Fibroblast of the aortic adventitia (primary cell): Measurements from ENCODE around the gene TBC1D12. TPM values are rescaled to one million over a fixed set of nuclear protein-coding genes. Genes with fewer than 3 reads are reported as not detected.

Source experiments
- DNase-seq: peaks from one replicate; pipeline ENCODE4 v3.0.0-alpha.2; 2010; ENCODE audit warnings: low read depth
- H3K4me3 ChIP-seq: 2 replicates; pipeline ENCODE4 v1.5.1; 2011; ENCODE audit warnings: low read depth, mild to moderate bottlenecking, control low read depth, low read length, moderate library complexity
- total RNA-seq: library from RNA; depleted of rRNA; stranded (reverse); fragments of >200 nt; gene quantifications from 2 replicates; pipeline ENCODE4 v1.2.3, GENCODE V29; 2012; ENCODE audit warnings: low replicate concordance
- TF ChIP-seq, protein P1 (sequence below): IDR thresholded peaks from 2 replicates; pipeline ENCODE4 v1.5.1; 2011; ENCODE audit warnings: mild to moderate bottlenecking, low read length, control low read depth, inconsistent platforms; ENCODE audit not compliant: insufficient read depth

TBC1D12 gene
- total RNA-seq, 1 donor = 11.8 TPM

DNA sequence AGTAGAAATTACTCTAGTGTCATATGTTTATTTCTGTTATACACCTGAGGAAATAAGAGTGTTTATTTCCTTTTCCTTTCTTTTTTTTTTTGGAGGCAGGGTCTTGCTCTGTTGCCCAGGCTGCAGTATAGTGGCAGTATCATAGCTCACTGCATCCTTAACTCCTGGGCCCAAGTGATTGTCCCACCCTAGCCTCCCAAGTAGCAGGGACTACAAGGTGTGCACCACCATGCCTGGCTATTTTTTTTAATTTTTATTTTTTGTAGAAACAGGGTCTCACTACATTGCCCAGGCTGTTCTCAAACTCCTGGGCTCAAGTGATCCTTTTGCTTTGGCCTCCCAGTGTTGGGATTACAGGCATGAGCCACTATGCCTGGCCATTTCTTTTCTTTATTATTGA, 37.8 kb downstream of the TBC1D12 start:
- DNase-seq = no peak
- TF ChIP-seq, protein P1, sequence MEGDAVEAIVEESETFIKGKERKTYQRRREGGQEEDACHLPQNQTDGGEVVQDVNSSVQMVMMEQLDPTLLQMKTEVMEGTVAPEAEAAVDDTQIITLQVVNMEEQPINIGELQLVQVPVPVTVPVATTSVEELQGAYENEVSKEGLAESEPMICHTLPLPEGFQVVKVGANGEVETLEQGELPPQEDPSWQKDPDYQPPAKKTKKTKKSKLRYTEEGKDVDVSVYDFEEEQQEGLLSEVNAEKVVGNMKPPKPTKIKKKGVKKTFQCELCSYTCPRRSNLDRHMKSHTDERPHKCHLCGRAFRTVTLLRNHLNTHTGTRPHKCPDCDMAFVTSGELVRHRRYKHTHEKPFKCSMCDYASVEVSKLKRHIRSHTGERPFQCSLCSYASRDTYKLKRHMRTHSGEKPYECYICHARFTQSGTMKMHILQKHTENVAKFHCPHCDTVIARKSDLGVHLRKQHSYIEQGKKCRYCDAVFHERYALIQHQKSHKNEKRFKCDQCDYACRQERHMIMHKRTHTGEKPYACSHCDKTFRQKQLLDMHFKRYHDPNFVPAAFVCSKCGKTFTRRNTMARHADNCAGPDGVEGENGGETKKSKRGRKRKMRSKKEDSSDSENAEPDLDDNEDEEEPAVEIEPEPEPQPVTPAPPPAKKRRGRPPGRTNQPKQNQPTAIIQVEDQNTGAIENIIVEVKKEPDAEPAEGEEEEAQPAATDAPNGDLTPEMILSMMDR = no peak
- no peak overlapping the region for H3K4me3 ChIP-seq

- no peak for DNase-seq
- TF ChIP-seq, protein P1 = no peak
- H3K4me3 ChIP-seq = no peak overlapping the region
Measured at GRCh38 chr10:94443047-94443446, 40.7 kb downstream of the TBC1D12 start.

- DNase-seq = no peak
Measured at GRCh38 chr10:94443549-94443948, 41.2 kb downstream of the TBC1D12 start.

GRCh38 chr10:94450782-94451181, 48.4 kb downstream of the TBC1D12 start:
- no peak overlapping the region for H3K4me3 ChIP-seq
- TF ChIP-seq, protein P1 = no peak

More at GRCh38 chr10:94443549-94443948, 41.2 kb downstream of the TBC1D12 start:
- TF ChIP-seq, protein P1 = no peak
- no peak overlapping the region for H3K4me3 ChIP-seq

DNA sequence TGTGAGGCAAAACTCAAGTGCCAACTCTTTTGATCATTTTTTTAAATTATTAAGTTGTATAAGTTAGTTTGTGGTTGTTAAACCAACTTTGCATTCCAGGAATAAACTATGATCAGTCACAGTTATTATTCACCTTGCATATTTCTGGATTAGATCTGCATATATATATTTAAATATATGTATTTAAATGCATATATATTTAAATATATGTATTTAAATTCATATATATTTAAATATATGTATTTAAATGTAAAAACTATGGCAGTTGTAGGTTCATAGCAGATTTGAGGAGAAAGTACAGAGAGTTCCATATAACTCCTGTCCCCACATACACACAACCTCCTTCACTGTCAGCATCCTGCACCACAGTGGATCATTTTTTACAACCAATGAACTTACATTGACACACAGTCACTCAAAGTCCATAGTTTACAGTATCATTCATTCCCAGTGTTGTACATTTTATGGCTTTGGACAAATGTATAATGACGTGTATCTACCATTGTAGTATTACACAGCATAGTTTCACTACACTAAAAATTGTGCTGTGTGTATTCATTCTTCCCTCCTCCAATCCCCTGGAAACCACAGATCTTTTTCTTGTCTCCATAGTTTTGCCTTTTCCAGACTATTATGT, 49.7 kb downstream of the TBC1D12 start:
- TF ChIP-seq, protein P1 = no peak
- no peak overlapping the region for H3K4me3 ChIP-seq
- no peak for DNase-seq

More at GRCh38 chr10:94450782-94451181, 48.4 kb downstream of the TBC1D12 start:
- no peak for DNase-seq

GRCh38 chr10:94456942-94457341, 54.6 kb downstream of the TBC1D12 start:
- H3K4me3 ChIP-seq = no peak overlapping the region
- TF ChIP-seq, protein P1 = no peak
- no peak for DNase-seq

DNA sequence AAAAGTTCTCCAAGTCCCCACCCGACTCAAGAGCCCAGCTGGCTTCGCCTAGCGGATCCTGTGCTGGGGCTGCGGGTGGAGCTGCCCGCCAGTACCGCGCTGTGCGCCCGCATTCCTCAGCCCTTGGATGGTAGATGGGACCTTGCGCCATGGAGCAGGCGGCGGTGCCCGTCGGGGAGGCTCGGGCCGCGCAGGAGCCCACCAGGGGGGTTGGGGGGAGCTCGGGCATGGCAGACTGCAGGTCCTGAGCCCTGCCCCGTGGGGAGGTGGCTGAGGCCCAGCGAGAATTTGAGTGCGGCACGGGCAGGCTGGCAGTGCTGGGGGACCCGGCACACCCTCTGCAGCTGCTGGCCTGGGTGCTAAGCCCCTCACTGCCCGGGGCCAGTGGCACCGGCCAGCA, 57.0 kb downstream of the TBC1D12 start:
- DNase-seq = no peak
- TF ChIP-seq, protein P1 = no peak
- H3K4me3 ChIP-seq = no peak overlapping the region
